A673 (cell line): ENCODE measurements around the gene OXSR1.

ENCODE experiments used
- EZH2 ChIP-seq: fragments of 200-600 bp; sonication (generic); IDR thresholded peaks from 2 replicates; pipeline ENCODE4 v1.6.1; 2017; ENCODE audit warnings: borderline replicate concordance, low read depth, mild to moderate bottlenecking, mixed read lengths, antibody characterized with exemption, low read length; ENCODE audit not compliant: poor library complexity, severe bottlenecking
- TF ChIP-seq, protein P1 (sequence below): fragments of 300-800, 200-600 bp; sonication (generic); conservative IDR thresholded peaks from 2 replicates; pipeline ENCODE4 v1.5.1; 2017; ENCODE audit warnings: low read depth, mild to moderate bottlenecking, antibody characterized with exemption, low read length, moderate library complexity, mixed read lengths

DNA sequence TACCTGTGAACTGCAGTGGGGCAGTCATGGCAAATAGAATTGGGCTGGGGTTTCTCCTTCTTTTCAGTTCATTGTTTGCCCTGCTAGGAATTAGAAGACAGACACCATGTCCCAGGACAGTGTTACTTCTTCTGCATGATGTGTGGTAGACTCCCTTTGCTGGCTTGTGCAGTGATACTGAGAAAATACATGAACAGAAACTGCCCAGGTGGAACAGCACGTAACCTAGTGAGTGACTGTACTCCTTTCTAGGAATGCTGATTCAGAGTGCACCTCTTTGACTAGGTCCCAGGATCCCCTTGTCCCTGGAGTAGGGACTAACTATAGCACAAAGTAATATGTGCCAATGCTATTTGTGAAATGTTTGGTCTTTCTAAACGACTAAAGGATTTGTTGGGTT lies 89.5 kb downstream of the OXSR1 start:
- TF ChIP-seq, protein P1, sequence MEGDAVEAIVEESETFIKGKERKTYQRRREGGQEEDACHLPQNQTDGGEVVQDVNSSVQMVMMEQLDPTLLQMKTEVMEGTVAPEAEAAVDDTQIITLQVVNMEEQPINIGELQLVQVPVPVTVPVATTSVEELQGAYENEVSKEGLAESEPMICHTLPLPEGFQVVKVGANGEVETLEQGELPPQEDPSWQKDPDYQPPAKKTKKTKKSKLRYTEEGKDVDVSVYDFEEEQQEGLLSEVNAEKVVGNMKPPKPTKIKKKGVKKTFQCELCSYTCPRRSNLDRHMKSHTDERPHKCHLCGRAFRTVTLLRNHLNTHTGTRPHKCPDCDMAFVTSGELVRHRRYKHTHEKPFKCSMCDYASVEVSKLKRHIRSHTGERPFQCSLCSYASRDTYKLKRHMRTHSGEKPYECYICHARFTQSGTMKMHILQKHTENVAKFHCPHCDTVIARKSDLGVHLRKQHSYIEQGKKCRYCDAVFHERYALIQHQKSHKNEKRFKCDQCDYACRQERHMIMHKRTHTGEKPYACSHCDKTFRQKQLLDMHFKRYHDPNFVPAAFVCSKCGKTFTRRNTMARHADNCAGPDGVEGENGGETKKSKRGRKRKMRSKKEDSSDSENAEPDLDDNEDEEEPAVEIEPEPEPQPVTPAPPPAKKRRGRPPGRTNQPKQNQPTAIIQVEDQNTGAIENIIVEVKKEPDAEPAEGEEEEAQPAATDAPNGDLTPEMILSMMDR = no peak
- no peak for TF ChIP-seq EZH2
